IPS-18c (cell line): ENCODE results near the gene MRO.
"Not testable (repeated sequence)": the region's sequence is repeated elsewhere in the genome, so short reads cannot be mapped to it uniquely, and the experiment has no call there.

Source experiments
- H3K4me3 ChIP-seq: 2 replicates; pipeline ENCODE4 v1.7.0; 2013; ENCODE audit warnings: low read depth, mild to moderate bottlenecking, low read length, moderate library complexity; ENCODE audit not compliant: insufficient read depth
- H3K9me3 ChIP-seq: one replicate; pipeline ENCODE4 v1.6.1; 2013; ENCODE audit warnings: mild to moderate bottlenecking, low read length, moderate library complexity; ENCODE audit not compliant: control insufficient read depth, insufficient read depth

MRO gene

GRCh38 chr18:50844554-50844953 lies 24.7 kb upstream of the MRO start:
- no peak overlapping the region for H3K4me3 ChIP-seq
- H3K9me3 ChIP-seq, result peaks cover 2% of the 10 kb centered on the region

GRCh38 chr18:50842846-50843245 lies 23.0 kb upstream of the MRO start:
- peaks cover 2% of the 10 kb centered on the region for H3K9me3 ChIP-seq
- H3K4me3 ChIP-seq, result no peak overlapping the region

GRCh38 chr18:50839996-50840395 lies 20.2 kb upstream of the MRO start:
- peaks cover 2% of the 10 kb centered on the region for H3K9me3 ChIP-seq
- no peak overlapping the region for H3K4me3 ChIP-seq

- no peak overlapping the region for H3K4me3 ChIP-seq
- peaks cover 2% of the 10 kb centered on the region for H3K9me3 ChIP-seq
Observed at GRCh38 chr18:50839341-50839740, 19.5 kb upstream of the MRO start.

- Histone ChIP-seq H3K4me3 (no peak overlapping the region), H3K9me3 (peaks cover 2% of the 10 kb centered on the region)
Observed at GRCh38 chr18:50836521-50836957, 16.7 kb upstream of the MRO start.

- not testable (repeated sequence) for H3K9me3 ChIP-seq, H3K4me3 ChIP-seq
Observed at GRCh38 chr18:50833496-50833895, 13.7 kb upstream of the MRO start.

GRCh38 chr18:50832754-50833153 lies 12.9 kb upstream of the MRO start:
- Histone ChIP-seq H3K9me3 (no peaks in the 10 kb centered on the region), H3K4me3 (no peak overlapping the region)

GRCh38 chr18:50830544-50830943 lies 10.7 kb upstream of the MRO start:
- Histone ChIP-seq H3K9me3 (no peaks in the 10 kb centered on the region), H3K4me3 (no peak overlapping the region)

GRCh38 chr18:50829644-50830043 lies 9.8 kb upstream of the MRO start:
- H3K4me3 ChIP-seq, result no peak overlapping the region
- no peaks in the 10 kb centered on the region for H3K9me3 ChIP-seq

- no peaks in the 10 kb centered on the region for H3K9me3 ChIP-seq
- no peak overlapping the region for H3K4me3 ChIP-seq
Observed at GRCh38 chr18:50826027-50826426, 6.2 kb upstream of the MRO start.

- no peak overlapping the region for H3K4me3 ChIP-seq
- H3K9me3 ChIP-seq, result no peaks in the 10 kb centered on the region
Observed at GRCh38 chr18:50825621-50826020, 5.8 kb upstream of the MRO start.

- no peaks in the 10 kb centered on the region for H3K9me3 ChIP-seq
- H3K4me3 ChIP-seq, result no peak overlapping the region
Observed at GRCh38 chr18:50822756-50823155, 2.9 kb upstream of the MRO start.

- Histone ChIP-seq H3K4me3 (no peak overlapping the region), H3K9me3 (no peaks in the 10 kb centered on the region)
Observed at GRCh38 chr18:50820901-50821520, 1.2 kb upstream of the MRO start.

GRCh38 chr18:50819027-50819727 lies 639 bp downstream of the MRO start:
- Histone ChIP-seq H3K4me3 (peak overlapping the region; percentile 2; the same call in 1 of the 2 replicates), H3K9me3 (no peaks in the 10 kb centered on the region)

GRCh38 chr18:50816419-50817166 lies 3.2 kb downstream of the MRO start:
- Histone ChIP-seq H3K4me3 (no peak overlapping the region), H3K9me3 (no peaks in the 10 kb centered on the region)

GRCh38 chr18:50814395-50814794 lies 5.4 kb downstream of the MRO start:
- no peak overlapping the region for H3K4me3 ChIP-seq

GRCh38 chr18:50813353-50813752 lies 6.5 kb downstream of the MRO start:
- Histone ChIP-seq H3K9me3 (no peaks in the 10 kb centered on the region), H3K4me3 (no peak overlapping the region)

More at GRCh38 chr18:50814395-50814794, 5.4 kb downstream of the MRO start:
- no peaks in the 10 kb centered on the region for H3K9me3 ChIP-seq

- no peaks in the 10 kb centered on the region for H3K9me3 ChIP-seq
Observed at GRCh38 chr18:50812834-50813233, 7.0 kb downstream of the MRO start.

More at GRCh38 chr18:50812834-50813233, 7.0 kb downstream of the MRO start:
- no peak overlapping the region for H3K4me3 ChIP-seq
